GM18867 (cell line): ENCODE results near the gene MAP7D2.

Experiments used
- ATAC-seq: cut with Tn5 transposase; IDR thresholded peaks from one replicate; pipeline ENCODE4 v1.9.1; 2021; ENCODE audit warnings: mild to moderate bottlenecking, moderate library complexity; ENCODE audit not compliant: unreplicated experiment

MAP7D2 gene

DNA sequence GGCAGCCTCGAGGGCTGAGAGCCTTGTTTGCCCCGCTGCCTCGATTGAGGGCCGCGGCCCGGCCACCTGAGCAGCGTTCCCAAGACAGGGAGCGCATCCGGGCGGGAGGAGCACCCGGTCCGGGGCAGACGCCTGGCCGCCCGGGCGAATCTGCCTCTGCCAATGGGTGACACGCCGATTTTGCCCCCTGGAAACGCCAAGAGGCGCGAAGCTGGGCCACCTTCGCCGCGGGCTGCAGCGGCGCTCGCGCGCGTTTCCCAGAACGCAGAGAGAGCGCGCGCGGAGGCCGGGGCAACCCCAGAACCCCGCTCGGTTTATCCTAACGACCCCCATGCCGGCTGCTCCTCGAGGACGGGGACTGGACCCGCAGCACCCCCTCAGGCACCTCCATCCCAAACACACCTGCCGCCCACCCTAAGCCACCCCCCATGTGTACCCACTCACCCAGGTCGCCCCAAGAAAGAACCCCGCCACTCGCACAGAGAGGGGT is 575 bp downstream of the MAP7D2 start:
- no peak for ATAC-seq

DNA sequence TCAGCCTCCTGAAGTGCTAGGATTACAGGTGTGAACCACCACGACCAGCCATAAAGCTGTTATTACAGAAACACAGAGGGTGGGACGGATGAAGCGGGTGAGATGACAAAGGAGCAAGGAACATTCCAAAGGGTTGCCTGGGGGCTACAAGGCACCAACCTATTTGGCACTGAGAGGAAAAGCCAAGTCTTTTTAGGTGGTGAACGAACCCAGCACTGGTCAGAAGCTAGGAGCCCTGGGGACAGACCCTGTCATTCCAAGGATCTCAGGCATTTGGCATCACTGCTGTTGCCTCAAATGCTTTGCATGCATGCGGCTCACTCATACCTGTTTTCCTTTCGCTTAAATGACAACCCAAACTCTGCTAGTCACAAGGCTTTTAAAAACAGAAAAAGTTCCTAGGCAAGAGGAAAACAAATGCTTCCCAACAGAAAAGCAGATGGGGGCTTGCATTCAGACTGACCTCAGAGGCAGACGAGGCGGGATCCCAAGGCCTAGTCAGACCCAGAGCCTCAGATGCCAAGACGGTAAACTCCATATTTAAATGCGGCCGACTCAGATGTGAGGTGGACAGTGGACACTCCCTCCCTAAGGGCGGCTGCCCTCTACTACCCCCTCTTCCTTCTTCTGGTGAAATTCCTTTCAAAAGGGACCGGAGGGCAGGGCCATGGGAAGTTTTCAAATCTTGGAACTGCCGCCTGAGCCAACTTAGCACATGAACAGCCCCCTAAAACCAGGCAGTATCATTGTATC is 4.5 kb downstream of the MAP7D2 start:
- ATAC-seq = no peak

GRCh38 chrX:20111271-20111670 is 5.4 kb downstream of the MAP7D2 start:
- no peak for ATAC-seq

DNA sequence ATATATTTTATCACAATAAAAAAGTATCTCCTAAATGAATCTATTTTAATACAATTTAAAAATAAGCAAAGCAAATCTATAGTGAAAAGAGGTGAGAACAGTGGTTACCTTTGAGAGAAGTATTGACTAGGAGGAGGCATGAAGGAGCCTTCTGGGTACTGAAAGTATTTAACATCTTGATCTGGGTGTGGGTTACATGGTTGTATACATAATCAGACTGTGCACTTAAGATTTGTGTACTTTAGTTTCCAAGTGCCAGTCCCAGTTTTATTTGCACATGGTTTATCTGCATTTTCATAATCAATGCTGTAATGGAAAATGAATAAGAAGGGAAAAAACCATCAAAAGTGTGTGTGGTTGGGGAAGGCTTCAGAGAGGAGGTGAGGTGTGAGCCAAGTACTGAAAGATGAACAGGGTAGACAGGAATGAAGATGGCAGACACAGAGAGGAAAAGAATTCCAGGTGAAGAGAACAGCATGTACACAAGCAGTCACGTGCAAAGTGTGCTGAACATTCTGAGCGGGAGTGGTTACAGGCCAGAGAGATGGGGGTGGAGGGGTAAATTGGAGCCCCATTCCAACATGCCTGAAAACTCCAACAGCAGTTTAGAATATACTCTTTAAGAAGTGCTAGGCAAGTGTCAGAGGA is 14.6 kb downstream of the MAP7D2 start:
- no peak for ATAC-seq

GRCh38 chrX:20091499-20091898 is 25.2 kb downstream of the MAP7D2 start:
- no peak for ATAC-seq

DNA sequence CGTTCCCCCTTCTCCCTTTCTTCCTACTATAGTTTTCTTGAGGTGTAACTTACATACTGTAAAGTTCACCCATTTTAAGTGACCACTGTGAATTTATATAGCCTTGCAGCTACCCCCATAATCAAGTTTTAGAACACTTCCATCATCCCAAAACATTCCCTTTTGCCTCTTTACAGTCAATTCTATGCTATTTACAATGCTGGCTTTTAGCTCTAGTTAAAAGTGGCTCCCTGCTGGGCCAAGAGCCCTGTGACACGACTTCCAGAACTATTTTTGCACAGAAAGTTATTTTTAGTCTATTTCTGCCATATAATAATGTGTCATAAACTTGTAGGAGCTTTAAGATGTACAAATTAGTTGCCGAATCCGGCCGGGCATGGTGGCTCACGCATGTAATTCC is 26.9 kb downstream of the MAP7D2 start:
- no peak for ATAC-seq

DNA sequence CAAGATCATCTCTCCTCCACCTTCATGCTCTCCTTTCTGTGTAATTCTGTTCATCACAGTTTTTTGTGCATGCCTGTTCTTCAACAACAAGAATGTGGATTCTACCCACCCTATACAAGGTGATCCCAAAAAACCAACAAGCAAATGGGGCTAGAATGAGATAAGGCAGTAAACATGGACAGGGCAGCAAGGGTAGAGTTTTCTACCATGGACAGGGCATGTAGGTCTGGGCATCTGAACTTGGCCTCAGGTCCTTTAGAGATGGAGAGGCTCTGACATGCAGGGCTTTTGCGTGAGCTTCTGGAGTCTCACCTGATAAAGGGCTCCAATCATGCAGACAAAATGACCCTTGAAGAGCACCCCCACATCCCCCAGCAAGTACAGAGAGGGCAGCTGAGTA is 36.4 kb downstream of the MAP7D2 start:
- ATAC-seq = no peak

GRCh38 chrX:20071511-20072079 is 45.1 kb downstream of the MAP7D2 start:
- ATAC-seq = no peak

GRCh38 chrX:20067709-20068561 is 48.8 kb downstream of the MAP7D2 start:
- ATAC-seq = no peak

DNA sequence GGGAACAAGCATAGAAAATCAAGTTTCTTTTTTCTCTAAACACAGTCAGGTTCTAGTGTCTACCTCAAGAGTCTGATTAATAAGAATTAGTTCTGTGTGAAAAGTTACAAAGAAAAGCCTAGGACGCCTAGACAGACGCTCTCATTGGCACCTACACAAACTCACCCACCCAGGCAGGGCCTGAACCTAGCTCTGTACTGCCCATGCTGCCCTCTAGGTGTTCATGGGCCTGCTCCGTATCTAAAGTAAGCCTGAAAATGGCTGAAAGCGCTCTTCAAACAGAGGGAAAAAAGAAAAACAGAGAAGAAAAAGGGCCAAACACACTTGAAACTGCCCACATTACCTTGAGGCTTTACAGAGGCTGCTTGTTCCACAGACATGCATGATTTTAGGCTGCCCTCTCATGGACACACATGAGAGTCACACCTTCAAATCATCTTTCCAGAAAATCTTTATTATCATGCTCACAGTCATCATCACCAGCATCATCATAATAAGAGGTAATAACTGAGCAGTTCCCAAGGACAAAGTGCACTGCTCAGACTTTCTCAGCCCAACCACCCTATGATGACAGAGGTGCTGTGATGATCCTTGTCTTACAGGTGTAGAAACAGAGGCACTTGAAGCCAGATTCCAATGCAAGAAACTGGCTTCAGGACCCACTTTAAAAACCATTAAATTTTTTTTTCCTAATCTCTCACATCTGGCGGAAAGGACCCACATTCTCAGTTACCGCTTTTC is 49.6 kb downstream of the MAP7D2 start:
- peak; percentile 86 for ATAC-seq

GRCh38 chrX:20063716-20064351 is 52.9 kb downstream of the MAP7D2 start:
- ATAC-seq = no peak

GRCh38 chrX:20063153-20063552 is 53.6 kb downstream of the MAP7D2 start:
- ATAC-seq = no peak

- ATAC-seq = no peak
Measured at GRCh38 chrX:20061855-20062254, 54.9 kb downstream of the MAP7D2 start.

- peak; percentile 79 for ATAC-seq
Measured at GRCh38 chrX:20060961-20061748, 55.6 kb downstream of the MAP7D2 start.

DNA sequence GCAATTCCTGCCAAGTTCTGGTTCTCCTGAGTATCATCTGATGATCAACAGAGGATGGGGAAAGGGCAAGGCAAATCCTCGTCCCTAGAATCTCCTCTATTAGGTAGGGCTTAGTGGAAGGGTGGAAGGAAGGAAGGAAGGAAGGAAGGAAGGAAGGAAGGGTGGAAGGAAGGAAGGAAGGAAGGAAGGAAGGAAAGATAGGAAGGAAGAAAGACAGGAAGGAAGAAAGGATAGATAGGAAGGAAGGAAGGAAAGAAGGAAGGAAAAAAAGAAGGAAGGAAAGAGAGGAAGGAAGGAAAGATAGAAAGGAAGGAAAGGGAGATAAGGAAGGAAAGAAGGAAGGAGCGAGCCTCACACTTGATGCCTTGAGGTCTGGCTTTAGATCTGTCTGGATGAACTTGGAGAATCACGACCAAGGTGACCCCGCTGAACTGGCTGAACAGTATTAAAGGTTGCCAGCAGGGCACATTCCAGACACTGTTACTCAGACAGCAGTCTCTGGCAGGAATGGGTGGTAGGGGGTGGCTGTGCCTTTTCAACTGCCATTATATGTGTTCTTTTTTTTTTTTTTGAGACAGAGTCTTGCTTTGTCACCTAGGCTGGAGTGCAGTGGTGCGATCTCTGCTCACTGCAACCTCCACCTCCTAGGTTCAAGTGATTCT is 57.1 kb downstream of the MAP7D2 start:
- ATAC-seq = no peak

GRCh38 chrX:20057479-20057878 is 59.2 kb downstream of the MAP7D2 start:
- ATAC-seq = no peak

DNA sequence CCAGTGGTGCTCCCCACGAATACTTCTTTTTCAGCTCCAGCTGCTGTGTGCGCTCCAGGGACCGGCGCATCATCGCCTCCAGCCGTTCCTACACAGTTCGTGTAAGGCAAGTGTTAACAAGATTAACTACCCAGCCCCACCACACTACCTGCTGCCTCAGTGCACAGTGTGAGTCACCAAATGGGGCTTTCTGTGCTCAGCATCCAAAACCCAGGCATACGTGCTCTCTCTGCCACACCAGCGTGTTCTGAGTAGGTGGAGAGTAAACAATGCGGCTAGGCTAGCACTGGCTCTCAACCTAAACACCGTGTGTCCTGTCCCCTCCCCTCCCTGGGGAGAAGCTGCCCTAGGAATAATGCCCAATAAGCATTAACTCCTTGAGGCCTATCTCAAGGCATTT is 60.0 kb downstream of the MAP7D2 start:
- ATAC-seq = peak; percentile 53

GRCh38 chrX:20053537-20053936 is 63.2 kb downstream of the MAP7D2 start:
- no peak for ATAC-seq

DNA sequence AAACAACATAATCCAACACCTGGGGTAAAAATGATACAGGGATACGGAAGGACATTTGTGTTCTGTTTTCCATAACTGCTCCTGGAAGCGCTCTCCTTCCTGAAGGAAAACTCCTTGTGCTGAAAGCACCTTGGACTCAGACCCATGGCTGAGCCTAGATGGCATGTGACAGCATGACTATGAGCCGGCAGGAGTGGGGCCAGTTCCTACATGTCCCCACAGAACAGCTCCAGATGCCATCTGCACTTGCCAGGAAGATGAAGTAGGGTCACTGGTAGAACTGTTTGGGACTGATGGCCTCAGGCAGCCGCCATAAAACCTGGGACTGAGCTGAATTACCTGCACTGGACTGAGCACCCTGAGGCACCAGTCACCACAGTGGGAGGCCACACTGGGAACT is 69.8 kb downstream of the MAP7D2 start:
- no peak for ATAC-seq
